Skeletal muscle satellite cell (primary cell): ENCODE measurements around the gene GOLGA6L10.
"Not testable (repeated sequence)": the region's sequence is repeated elsewhere in the genome, so short reads cannot be mapped to it uniquely, and the experiment has no call there.

Experiments
- H3K27me3 ChIP-seq: 2 replicates; pipeline ENCODE4 v1.7.0; 2013; ENCODE audit warnings: low read length; ENCODE audit not compliant: control insufficient read depth, insufficient read depth
- H3K36me3 ChIP-seq: 2 replicates; pipeline ENCODE4 v1.7.0; 2013; ENCODE audit warnings: mild to moderate bottlenecking, control low read depth, low read length; ENCODE audit not compliant: insufficient read depth
- H3K4me1 ChIP-seq: 2 replicates; pipeline ENCODE4 v1.7.0; 2013; ENCODE audit warnings: low read length; ENCODE audit not compliant: control insufficient read depth, insufficient read depth
- H3K4me2 ChIP-seq: 2 replicates; pipeline ENCODE4 v1.7.0; 2013; ENCODE audit warnings: mild to moderate bottlenecking, low read length
- H3K4me3 ChIP-seq: 2 replicates; pipeline ENCODE4 v1.7.0; 2013; ENCODE audit warnings: low read length
- H3K9ac ChIP-seq: 2 replicates; pipeline ENCODE4 v1.7.0; 2013; ENCODE audit warnings: mild to moderate bottlenecking, low read depth, low read length, moderate library complexity
- H3K9me3 ChIP-seq: replicated peaks from 2 replicates; pipeline ENCODE4 v1.7.0; 2013; ENCODE audit warnings: mild to moderate bottlenecking, control low read depth, low read length

Gene GOLGA6L10

DNA sequence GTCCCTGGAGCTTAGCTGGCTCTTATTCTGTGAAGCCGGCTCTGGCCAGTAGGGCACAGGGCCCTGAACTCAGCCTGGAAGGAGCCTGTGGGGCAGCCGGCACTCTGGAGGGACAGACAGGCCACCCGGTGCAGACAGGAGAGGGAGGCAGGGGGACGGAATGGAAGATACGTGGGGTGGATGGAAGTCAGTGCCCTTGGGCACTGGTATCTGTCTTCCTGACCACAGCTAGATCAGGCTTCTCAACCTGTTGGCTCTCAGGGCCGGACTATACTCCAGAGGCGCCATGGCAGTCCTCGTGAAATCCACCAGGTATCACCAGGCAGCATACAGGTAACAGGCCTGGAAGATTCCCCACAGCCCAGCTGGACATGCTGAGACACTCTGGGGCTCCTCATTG, 10.7 kb downstream of the GOLGA6L10 start:
- H3K4me2 ChIP-seq, H3K27me3 ChIP-seq, H3K9ac ChIP-seq, H3K9me3 ChIP-seq, H3K4me1 ChIP-seq, H3K4me3 ChIP-seq, H3K36me3 ChIP-seq: not testable (repeated sequence)

GRCh38 chr15:82338053-82338452, 11.2 kb downstream of the GOLGA6L10 start:
- H3K9ac ChIP-seq, H3K4me3 ChIP-seq, H3K36me3 ChIP-seq, H3K4me2 ChIP-seq, H3K4me1 ChIP-seq, H3K27me3 ChIP-seq, H3K9me3 ChIP-seq: not testable (repeated sequence)

- H3K9me3 ChIP-seq, H3K9ac ChIP-seq, H3K4me2 ChIP-seq, H3K27me3 ChIP-seq, H3K4me3 ChIP-seq, H3K4me1 ChIP-seq, H3K36me3 ChIP-seq: not testable (repeated sequence)
These were observed 12.2 kb downstream of the GOLGA6L10 start for GRCh38 chr15:82337051-82337450.

GRCh38 chr15:82336180-82336647, 13.1 kb downstream of the GOLGA6L10 start:
- H3K9ac ChIP-seq, H3K4me3 ChIP-seq, H3K36me3 ChIP-seq, H3K9me3 ChIP-seq, H3K4me1 ChIP-seq, H3K27me3 ChIP-seq, H3K4me2 ChIP-seq: not testable (repeated sequence)

DNA sequence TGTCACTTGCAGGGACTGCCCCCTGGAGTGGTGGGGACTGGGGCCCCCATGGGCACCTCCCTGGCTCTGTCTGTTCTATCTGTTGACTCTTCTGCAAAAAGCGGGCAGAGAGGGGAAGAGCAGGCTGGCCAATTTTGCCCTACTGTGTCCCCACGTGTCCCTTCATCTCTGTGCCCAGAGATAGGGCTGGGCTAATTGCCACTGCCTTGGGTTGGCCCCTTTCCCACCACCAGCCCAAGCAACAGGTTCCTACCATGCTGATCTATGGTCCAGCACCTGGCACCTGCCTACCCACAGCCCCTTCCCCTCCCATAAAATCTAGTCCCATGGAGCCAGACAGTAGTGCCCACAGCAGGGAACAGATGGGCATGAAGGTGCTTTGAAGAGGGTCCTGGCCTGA, 14.3 kb downstream of the GOLGA6L10 start:
- H3K9ac ChIP-seq, H3K4me1 ChIP-seq, H3K9me3 ChIP-seq, H3K4me3 ChIP-seq, H3K27me3 ChIP-seq, H3K4me2 ChIP-seq, H3K36me3 ChIP-seq: not testable (repeated sequence)

DNA sequence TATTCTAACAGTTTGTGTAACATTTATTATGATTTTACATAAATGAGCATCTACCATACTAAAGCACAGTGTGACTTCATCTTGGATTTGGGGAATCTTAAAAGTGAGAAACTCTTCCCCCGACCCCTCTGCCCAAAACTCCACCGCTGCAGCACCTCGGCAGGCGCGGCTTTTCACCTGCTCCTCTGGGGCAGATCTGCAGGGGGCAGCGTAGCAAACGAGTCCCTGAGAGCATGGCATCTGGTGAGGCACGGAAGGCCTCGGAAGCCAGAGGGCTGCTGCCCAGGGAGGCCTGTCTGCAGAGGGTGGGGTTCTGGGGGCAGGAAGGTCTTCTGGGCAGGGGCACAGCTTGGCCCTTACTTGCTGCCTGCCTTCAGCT, 14.7 kb downstream of the GOLGA6L10 start:
- H3K27me3 ChIP-seq, H3K36me3 ChIP-seq, H3K9ac ChIP-seq, H3K4me2 ChIP-seq, H3K4me1 ChIP-seq, H3K9me3 ChIP-seq, H3K4me3 ChIP-seq: not testable (repeated sequence)

GRCh38 chr15:82333603-82334553, 15.4 kb downstream of the GOLGA6L10 start:
- not testable (repeated sequence) for H3K27me3 ChIP-seq, H3K9me3 ChIP-seq, H3K4me3 ChIP-seq, H3K4me2 ChIP-seq, H3K9ac ChIP-seq, H3K4me1 ChIP-seq, H3K36me3 ChIP-seq

GRCh38 chr15:82332711-82333602, 16.3 kb downstream of the GOLGA6L10 start:
- H3K9ac ChIP-seq, H3K4me1 ChIP-seq, H3K4me3 ChIP-seq, H3K27me3 ChIP-seq, H3K36me3 ChIP-seq, H3K4me2 ChIP-seq, H3K9me3 ChIP-seq: not testable (repeated sequence)

DNA sequence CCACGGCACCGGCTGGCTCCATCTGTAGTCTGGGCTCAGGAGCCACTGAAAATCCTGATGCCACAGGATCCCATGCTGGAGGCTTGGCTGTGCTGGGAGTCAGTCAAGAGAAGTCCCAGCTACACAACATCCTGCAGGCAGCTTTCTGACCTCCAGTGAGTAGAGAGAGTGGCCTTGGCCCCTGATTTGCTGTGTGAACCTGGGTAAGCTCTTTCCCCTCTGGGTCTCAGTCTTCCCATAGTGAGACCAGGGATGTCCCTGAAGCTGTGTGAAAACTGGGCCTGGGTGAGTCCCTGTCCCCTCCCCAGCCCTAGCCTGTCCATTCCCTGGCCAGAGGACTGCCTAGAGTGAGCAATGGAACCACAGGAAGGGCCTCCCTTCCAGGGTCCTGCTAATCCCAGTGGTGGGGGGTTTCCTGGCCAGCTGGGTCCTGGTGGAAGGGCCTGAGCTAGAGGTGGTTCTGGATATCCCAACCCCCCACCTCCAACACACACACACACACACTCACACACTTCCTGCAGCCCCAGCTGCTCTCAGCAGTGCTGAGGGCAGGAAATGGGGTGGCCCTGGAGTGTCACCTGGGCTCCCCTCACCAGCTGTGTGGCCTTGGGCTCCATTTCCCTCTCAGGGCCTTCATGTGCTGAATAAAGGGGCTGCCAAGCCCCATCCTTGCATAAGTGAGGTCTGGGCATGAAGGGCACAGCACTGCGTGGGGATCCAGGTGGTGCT, 17.5 kb downstream of the GOLGA6L10 start:
- H3K36me3 ChIP-seq, H3K9ac ChIP-seq, H3K4me1 ChIP-seq, H3K4me2 ChIP-seq, H3K27me3 ChIP-seq, H3K4me3 ChIP-seq, H3K9me3 ChIP-seq: not testable (repeated sequence)

DNA sequence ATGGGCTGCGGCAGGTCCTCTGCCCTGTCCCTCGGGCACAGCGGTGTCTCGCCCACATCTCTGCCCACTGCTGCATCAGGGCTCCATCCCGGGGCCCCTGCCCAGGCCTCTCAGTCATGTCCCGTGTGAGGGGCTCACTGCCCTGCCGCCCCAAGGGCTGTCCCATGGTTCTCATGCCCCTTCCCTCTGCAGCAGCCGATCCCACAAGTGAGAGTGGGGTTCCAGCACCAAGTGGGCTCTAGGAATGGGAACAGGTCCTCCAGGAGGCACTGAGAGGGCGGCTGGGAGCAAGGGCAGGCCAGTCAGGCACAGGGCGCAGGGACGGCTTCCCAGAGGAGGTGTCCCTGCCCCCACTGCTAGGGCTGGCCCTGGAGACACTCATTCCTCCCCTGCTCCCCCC, 18.4 kb downstream of the GOLGA6L10 start:
- H3K4me1 ChIP-seq, H3K9ac ChIP-seq, H3K4me2 ChIP-seq, H3K9me3 ChIP-seq, H3K27me3 ChIP-seq, H3K4me3 ChIP-seq, H3K36me3 ChIP-seq: not testable (repeated sequence)

DNA sequence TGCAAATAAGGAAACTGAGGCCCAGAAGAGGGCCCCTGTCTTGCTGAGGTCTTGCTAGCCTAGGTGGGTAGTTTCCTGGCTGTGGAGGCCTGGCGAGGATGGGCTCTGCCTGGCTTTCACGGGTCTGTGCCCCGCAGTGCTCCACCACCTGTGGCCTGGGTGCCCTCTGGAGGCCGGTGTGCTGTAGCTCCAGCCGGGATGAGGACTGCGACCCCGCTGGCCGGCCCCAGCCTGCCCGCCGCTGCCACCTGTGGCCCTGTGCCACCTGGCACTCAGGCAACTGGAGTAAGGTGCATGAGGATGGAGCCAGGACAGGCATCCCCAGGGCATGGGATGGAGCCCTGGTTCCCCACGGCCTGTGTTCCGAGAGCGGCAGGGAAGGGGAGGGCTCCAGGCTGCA, 20.2 kb downstream of the GOLGA6L10 start:
- not testable (repeated sequence) for H3K27me3 ChIP-seq, H3K4me1 ChIP-seq, H3K36me3 ChIP-seq, H3K4me3 ChIP-seq, H3K9me3 ChIP-seq, H3K9ac ChIP-seq, H3K4me2 ChIP-seq
